ENCODE results near the gene DUSP16. TPM values are rescaled to one million over a fixed set of nuclear protein-coding genes. Genes with fewer than 3 reads are reported as not detected.
"Not testable (repeated sequence)": the region's sequence is repeated elsewhere in the genome, so short reads cannot be mapped to it uniquely, and the experiment has no call there.

DUSP16 gene
- total and polyA plus RNA-seq, 4 donors, result 17.7 to 23.2 (median 20.5) TPM

- H3K36me3 ChIP-seq (ENCODE audit: control insufficient read depth, insufficient read depth, low read length), result no peaks in the 10 kb centered on the region
- WGBS (ENCODE audit: insufficient coverage), result 55% methylated on average over 9 of the region's 11 CpGs
- peaks cover 7% of the 10 kb centered on the region for H3K4me1 ChIP-seq (ENCODE audit: control insufficient read depth, insufficient read depth, low read length)
- H3K9me3 ChIP-seq (ENCODE audit: control insufficient read depth, insufficient read depth, low read length), result no peaks in the 10 kb centered on the region
- no peaks in the 10 kb centered on the region for H3K27me3 ChIP-seq (ENCODE audit: control insufficient read depth, insufficient read depth, low read length)
- DNase-seq (ENCODE audit: low read depth in 4 of 6, low spot score in 6 of 6), result peak in 1 of 6 donors; percentile 51
- H3K27ac ChIP-seq (ENCODE audit: low read depth, low read length), result peak overlapping the region; percentile 77
- no peak overlapping the region for H3K4me3 ChIP-seq (ENCODE audit: low read depth, low read length)
Observed at GRCh38 chr12:12505544-12506495, 56.8 kb downstream of the DUSP16 start.

DNA sequence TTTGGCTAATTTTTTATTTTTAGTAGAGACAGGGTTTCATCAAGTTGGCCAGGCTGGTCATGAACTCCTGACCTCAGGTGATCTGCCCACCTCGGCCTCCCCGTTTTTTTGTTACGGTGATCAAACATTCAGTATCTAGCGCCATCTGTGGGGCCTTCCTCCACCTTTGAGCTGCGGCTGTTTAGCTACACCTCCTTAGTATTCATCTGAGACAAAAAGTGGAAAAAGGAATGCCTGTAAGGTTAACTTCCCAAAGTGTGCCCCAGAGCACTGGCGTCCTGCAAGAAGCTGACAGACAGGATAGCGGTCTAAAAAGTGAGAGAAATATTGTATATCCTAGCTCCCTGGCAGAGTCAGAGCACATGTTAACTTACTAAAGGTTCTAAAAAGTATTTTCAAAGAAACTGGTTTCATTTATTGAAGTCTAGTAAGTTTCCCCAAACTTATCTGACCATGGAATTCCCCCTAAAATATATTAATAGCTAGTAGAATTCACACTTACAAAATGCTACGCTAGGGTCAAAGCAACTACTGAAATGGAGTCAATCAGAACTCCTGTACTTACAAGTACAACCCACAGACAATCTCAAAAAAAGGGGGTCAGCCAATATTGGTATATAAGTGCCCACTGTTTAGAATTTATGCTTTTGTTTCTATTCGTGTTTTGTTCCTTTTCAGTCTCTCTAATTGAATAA, 59.1 kb downstream of the DUSP16 start:
- no CpG with 5 or more reads among the region's 9 CpGs for WGBS (ENCODE audit: insufficient coverage)
- H3K9me3 ChIP-seq (ENCODE audit: control insufficient read depth, insufficient read depth, low read length), result no peaks in the 10 kb centered on the region
- DNase-seq (ENCODE audit: low read depth in 4 of 6, low spot score in 6 of 6), result no peak
- H3K36me3 ChIP-seq (ENCODE audit: control insufficient read depth, insufficient read depth, low read length), result no peaks in the 10 kb centered on the region
- H3K27ac ChIP-seq (ENCODE audit: low read depth, low read length), result no peak overlapping the region
- peaks cover 7% of the 10 kb centered on the region for H3K4me1 ChIP-seq (ENCODE audit: control insufficient read depth, insufficient read depth, low read length)
- no peak overlapping the region for H3K4me3 ChIP-seq (ENCODE audit: low read depth, low read length)
- H3K27me3 ChIP-seq (ENCODE audit: control insufficient read depth, insufficient read depth, low read length), result no peaks in the 10 kb centered on the region

- 96% methylated on average over 5 of the region's 5 CpGs for WGBS (ENCODE audit: insufficient coverage)
- no peak overlapping the region for H3K27ac ChIP-seq (ENCODE audit: low read depth, low read length)
- no peaks in the 10 kb centered on the region for H3K36me3 ChIP-seq (ENCODE audit: control insufficient read depth, insufficient read depth, low read length)
- no peaks in the 10 kb centered on the region for H3K9me3 ChIP-seq (ENCODE audit: control insufficient read depth, insufficient read depth, low read length)
- H3K4me3 ChIP-seq (ENCODE audit: low read depth, low read length), result no peak overlapping the region
- H3K4me1 ChIP-seq (ENCODE audit: control insufficient read depth, insufficient read depth, low read length), result peaks cover 7% of the 10 kb centered on the region
- DNase-seq (ENCODE audit: low read depth in 4 of 6, low spot score in 6 of 6), result no peak
- no peaks in the 10 kb centered on the region for H3K27me3 ChIP-seq (ENCODE audit: control insufficient read depth, insufficient read depth, low read length)
Observed at GRCh38 chr12:12502815-12503151, 59.9 kb downstream of the DUSP16 start.

DNA sequence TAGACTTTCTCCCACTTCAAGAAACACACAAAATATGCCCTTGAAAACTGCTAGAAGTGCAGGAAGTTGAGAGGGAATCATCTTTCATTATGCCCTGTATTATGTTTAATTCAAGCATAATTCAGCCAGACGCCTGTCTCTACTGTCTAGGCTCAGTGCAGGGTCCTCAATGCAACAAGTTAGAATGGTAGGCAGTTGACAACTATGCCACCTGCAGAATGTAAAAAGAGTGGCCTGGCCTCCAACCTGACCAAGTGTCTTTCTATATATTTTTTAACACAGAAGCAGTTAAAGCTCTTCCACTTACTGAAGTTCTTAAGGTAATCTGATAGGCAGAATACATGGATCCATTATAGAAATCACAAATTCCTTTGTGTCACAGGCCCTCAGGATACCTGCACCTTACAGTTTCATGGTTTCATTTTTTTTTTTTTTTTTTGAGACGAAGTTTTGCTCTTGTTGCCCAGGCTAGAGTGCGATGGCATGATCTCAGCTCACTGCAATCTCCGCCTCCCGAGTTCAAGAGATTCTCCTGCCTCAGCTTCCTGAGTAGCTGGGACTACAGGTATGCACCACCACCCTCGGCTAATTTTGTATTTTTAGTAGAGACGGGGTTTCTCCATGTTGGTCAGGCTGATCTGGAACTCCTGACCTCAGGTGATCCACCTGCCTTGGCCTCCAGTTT, 60.4 kb downstream of the DUSP16 start:
- not testable (repeated sequence) for DNase-seq (ENCODE audit: low read depth in 4 of 6, low spot score in 6 of 6); H3K4me3 ChIP-seq (ENCODE audit: low read depth, low read length); H3K4me1 ChIP-seq (ENCODE audit: control insufficient read depth, insufficient read depth, low read length); H3K36me3 ChIP-seq (ENCODE audit: control insufficient read depth, insufficient read depth, low read length); H3K9me3 ChIP-seq (ENCODE audit: control insufficient read depth, insufficient read depth, low read length); H3K27me3 ChIP-seq (ENCODE audit: control insufficient read depth, insufficient read depth, low read length); H3K27ac ChIP-seq (ENCODE audit: low read depth, low read length)
- 95% methylated on average over 3 of the region's 7 CpGs for WGBS (ENCODE audit: insufficient coverage)

DNA sequence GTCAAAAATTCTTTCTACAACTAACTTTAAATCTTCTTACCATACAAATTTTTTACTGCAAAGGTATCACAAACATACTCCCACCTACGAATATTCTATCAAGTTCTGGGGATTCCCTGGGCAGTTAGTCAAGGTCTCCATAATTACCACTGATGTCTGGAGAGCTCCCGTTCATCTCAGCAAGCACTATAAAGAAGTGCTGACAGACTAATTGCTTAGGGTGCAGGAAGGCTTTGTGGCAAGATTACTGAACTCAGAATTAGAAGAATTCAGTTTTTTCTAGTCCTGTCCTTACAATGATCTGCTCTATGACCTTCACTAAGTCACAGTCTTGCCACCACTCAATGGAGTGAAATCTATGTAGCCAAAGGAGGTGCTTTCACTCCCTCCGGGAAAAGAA, 61.5 kb downstream of the DUSP16 start:
- Histone ChIP-seq H3K4me1 (ENCODE audit: control insufficient read depth, insufficient read depth, low read length) (no peaks in the 10 kb centered on the region), H3K27ac (ENCODE audit: low read depth, low read length) (no peak overlapping the region), H3K4me3 (ENCODE audit: low read depth, low read length) (no peak overlapping the region), H3K36me3 (ENCODE audit: control insufficient read depth, insufficient read depth, low read length) (no peaks in the 10 kb centered on the region), H3K27me3 (ENCODE audit: control insufficient read depth, insufficient read depth, low read length) (no peaks in the 10 kb centered on the region), H3K9me3 (ENCODE audit: control insufficient read depth, insufficient read depth, low read length) (no peaks in the 10 kb centered on the region)
- no CpG with 5 or more reads among the region's 3 CpGs for WGBS (ENCODE audit: insufficient coverage)
- no peak for DNase-seq (ENCODE audit: low read depth in 4 of 6, low spot score in 6 of 6)

DNA sequence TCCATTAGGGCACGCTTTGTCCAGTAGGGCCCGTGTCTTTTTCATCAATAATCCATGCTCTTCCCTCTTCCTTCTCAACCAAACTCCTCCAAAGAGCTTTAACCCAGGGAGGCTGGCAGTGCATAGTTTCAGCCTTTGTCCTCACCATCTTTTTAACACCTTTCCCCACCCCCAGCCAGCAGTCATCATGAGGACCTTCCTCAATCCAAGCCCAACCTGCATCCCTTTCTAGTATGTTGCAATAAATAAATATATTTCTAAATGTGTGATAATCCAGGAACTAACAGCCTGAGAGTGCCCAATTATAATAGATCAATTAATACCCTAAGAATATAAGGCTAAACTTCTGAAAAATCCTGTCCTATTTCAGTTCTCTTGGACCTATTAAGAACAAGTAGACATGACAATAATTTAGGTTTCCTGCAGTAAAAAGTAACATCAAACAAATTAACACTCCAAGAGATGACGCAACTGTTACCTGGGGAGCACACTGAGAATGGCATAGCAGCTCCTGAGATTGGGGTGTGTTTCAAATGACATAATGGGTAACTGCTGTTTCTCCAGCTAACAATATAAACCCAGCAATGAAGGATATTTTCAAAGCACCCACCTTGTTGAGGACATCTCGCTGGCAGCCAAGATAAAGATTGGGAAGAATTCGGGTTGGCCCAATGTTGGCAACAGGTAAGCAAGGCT, 62.6 kb downstream of the DUSP16 start:
- Histone ChIP-seq H3K27me3 (ENCODE audit: control insufficient read depth, insufficient read depth, low read length) (no peaks in the 10 kb centered on the region), H3K4me3 (ENCODE audit: low read depth, low read length) (no peak overlapping the region), H3K36me3 (ENCODE audit: control insufficient read depth, insufficient read depth, low read length) (no peaks in the 10 kb centered on the region), H3K4me1 (ENCODE audit: control insufficient read depth, insufficient read depth, low read length) (no peaks in the 10 kb centered on the region), H3K9me3 (ENCODE audit: control insufficient read depth, insufficient read depth, low read length) (no peaks in the 10 kb centered on the region), H3K27ac (ENCODE audit: low read depth, low read length) (no peak overlapping the region)
- 88% methylated on average over 4 of the region's 5 CpGs for WGBS (ENCODE audit: insufficient coverage)
- no peak for DNase-seq (ENCODE audit: low read depth in 4 of 6, low spot score in 6 of 6)

DNA sequence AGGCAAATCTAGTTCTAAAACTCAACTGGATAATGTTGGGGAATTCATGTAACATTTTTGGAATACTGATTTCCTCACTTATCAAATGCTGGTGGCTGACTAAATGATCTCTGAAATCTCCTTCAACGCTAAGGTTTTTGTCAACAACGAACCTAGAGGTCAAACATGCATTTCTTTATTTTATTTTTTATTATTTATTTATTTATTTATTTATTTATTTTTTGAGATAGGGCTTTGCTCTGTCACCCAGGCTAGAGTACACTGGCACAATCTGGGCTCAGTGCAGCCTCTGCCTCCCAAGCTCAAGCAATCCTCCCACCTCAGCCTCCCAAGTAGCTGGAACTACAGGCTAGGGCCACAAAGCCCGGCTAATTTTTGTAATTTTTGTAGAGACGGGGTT, 64.5 kb downstream of the DUSP16 start:
- no peak for DNase-seq (ENCODE audit: low read depth in 4 of 6, low spot score in 6 of 6)
- Histone ChIP-seq H3K27me3 (ENCODE audit: control insufficient read depth, insufficient read depth, low read length) (no peaks in the 10 kb centered on the region), H3K27ac (ENCODE audit: low read depth, low read length) (no peak overlapping the region), H3K4me3 (ENCODE audit: low read depth, low read length) (no peak overlapping the region), H3K36me3 (ENCODE audit: control insufficient read depth, insufficient read depth, low read length) (no peaks in the 10 kb centered on the region), H3K4me1 (ENCODE audit: control insufficient read depth, insufficient read depth, low read length) (no peaks in the 10 kb centered on the region), H3K9me3 (ENCODE audit: control insufficient read depth, insufficient read depth, low read length) (no peaks in the 10 kb centered on the region)
- 94% methylated on average over 2 of the region's 4 CpGs for WGBS (ENCODE audit: insufficient coverage)

- DNase-seq (ENCODE audit: low read depth in 4 of 6, low spot score in 6 of 6), result no peak
- no peak overlapping the region for H3K4me3 ChIP-seq (ENCODE audit: low read depth, low read length)
- 75% methylated on average over 1 of the region's 1 CpG for WGBS (ENCODE audit: insufficient coverage)
- no peak overlapping the region for H3K27ac ChIP-seq (ENCODE audit: low read depth, low read length)
- no peaks in the 10 kb centered on the region for H3K9me3 ChIP-seq (ENCODE audit: control insufficient read depth, insufficient read depth, low read length)
- H3K27me3 ChIP-seq (ENCODE audit: control insufficient read depth, insufficient read depth, low read length), result no peaks in the 10 kb centered on the region
- H3K4me1 ChIP-seq (ENCODE audit: control insufficient read depth, insufficient read depth, low read length), result no peaks in the 10 kb centered on the region
- H3K36me3 ChIP-seq (ENCODE audit: control insufficient read depth, insufficient read depth, low read length), result no peaks in the 10 kb centered on the region
Observed at GRCh38 chr12:12495536-12495935, 67.1 kb downstream of the DUSP16 start.

DNA sequence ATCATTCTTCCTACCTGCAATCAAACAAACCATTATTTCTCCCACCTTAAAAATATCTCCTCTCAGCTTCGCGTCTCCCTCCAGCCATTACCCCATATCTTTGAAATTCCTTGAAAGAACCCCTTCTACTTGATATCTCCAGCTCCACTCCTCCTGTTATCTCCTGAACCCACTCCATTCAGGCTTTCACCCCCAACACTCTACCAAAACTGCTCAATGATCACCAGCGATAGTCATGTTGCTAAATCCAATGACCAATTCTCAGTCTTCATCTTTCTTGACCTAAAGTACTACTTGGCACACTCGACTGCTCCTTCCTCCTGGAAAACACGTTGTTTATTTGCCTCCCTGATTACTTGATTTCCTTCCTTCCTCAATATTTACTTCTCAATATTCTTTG, 70.1 kb downstream of the DUSP16 start:
- H3K4me1 ChIP-seq (ENCODE audit: control insufficient read depth, insufficient read depth, low read length), result no peaks in the 10 kb centered on the region
- WGBS (ENCODE audit: insufficient coverage), result 93% methylated on average over 5 of the region's 5 CpGs
- no peak overlapping the region for H3K27ac ChIP-seq (ENCODE audit: low read depth, low read length)

More for the DNA sequence above, 70.1 kb downstream of the DUSP16 start:
- Histone ChIP-seq H3K36me3 (ENCODE audit: control insufficient read depth, insufficient read depth, low read length) (no peaks in the 10 kb centered on the region), H3K27me3 (ENCODE audit: control insufficient read depth, insufficient read depth, low read length) (no peaks in the 10 kb centered on the region), H3K9me3 (ENCODE audit: control insufficient read depth, insufficient read depth, low read length) (no peaks in the 10 kb centered on the region), H3K4me3 (ENCODE audit: low read depth, low read length) (no peak overlapping the region)
- no peak for DNase-seq (ENCODE audit: low read depth in 4 of 6, low spot score in 6 of 6)
